Loucy (cell line): ENCODE measurements around the gene BABAM2.
"Not testable (repeated sequence)": the region's sequence is repeated elsewhere in the genome, so short reads cannot be mapped to it uniquely, and the experiment has no call there.

Experiments
- CTCF ChIP-seq: fragments of 200-600 bp; sonication (generic); conservative IDR thresholded peaks from 2 replicates; pipeline ENCODE4 v1.5.1; 2014; ENCODE audit warnings: mild to moderate bottlenecking, antibody characterized with exemption, low read length
- EZH2phosphoT487 ChIP-seq: fragments of 200-600 bp; IDR thresholded peaks from 2 replicates; pipeline ENCODE4 v1.6.1; 2018; ENCODE audit warnings: antibody characterized with exemption, mild to moderate bottlenecking, moderate library complexity, borderline replicate concordance

- not testable (repeated sequence) for TF ChIP-seq CTCF, EZH2phosphoT487
Observed at GRCh38 chr2:28113771-28114170, 223.2 kb downstream of the BABAM2 start.
